H1 (cell line): ENCODE measurements around the gene KMT2E. TPM values are rescaled to one million over a fixed set of nuclear protein-coding genes. Genes with fewer than 3 reads are reported as not detected.

ENCODE experiments used
- CTCF ChIA-PET: fragments of 300-600 bp; sonication (Branson Sonifier 250); formaldehyde crosslinking; loops from one replicate; lab custom pipeline; 2021; ENCODE audit not compliant: partially characterized antibody; lab: Charles Lee
- POLR2A ChIA-PET: fragments of 300-600 bp; sonication (Branson Sonifier 250); formaldehyde crosslinking; loops from one replicate; lab custom pipeline; 2021; ENCODE audit warnings: inconsistent platforms; ENCODE audit not compliant: partially characterized antibody; lab: Charles Lee
- DNase-seq, 2 experiments: peaks; one replicate each; pipeline versions ENCODE4 v3.0.0 to v3.0.0-alpha.2; 2010 to 2022; ENCODE audit warnings: low spot score in 2 of 2, low read depth in 1 of 2, mixed read lengths in 1 of 2
- FAIRE-seq: peaks from 2 replicates; lab custom pipeline; 2011; peaks lifted over from hg19 to GRCh38; lab: Jason Lieb, UNC
- H2AFZ ChIP-seq: 2 replicates; pipeline ENCODE4 v1.8.1; 2012; ENCODE audit warnings: low read length, inconsistent platforms
- H2AK5ac ChIP-seq: 2 replicates; pipeline ENCODE4 v1.6.1; 2013; ENCODE audit warnings: low read depth, low read length
- H2BK120ac ChIP-seq: replicated peaks from 2 replicates; pipeline ENCODE3; 2013; ENCODE audit warnings: low read depth, low read length, inconsistent platforms
- H2BK12ac ChIP-seq: 2 replicates; pipeline ENCODE4 v1.6.1; 2013; ENCODE audit warnings: low read depth, low read length
- H2BK15ac ChIP-seq: 2 replicates; pipeline ENCODE4 v1.6.1; 2013; ENCODE audit warnings: low read length
- H2BK20ac ChIP-seq: 2 replicates; pipeline ENCODE4 v1.6.1; 2013; ENCODE audit warnings: low read length
- H2BK5ac ChIP-seq: 2 replicates; pipeline ENCODE4 v1.6.1; 2013; ENCODE audit warnings: low read depth, low read length
- H3K14ac ChIP-seq: 2 replicates; pipeline ENCODE4 v1.6.1; 2013; ENCODE audit warnings: inconsistent platforms; ENCODE audit not compliant: insufficient read length
- H3K18ac ChIP-seq: 2 replicates; pipeline ENCODE4 v1.6.1; 2013; ENCODE audit warnings: low read length; ENCODE audit errors: extremely low read depth
- H3K23ac ChIP-seq: 2 replicates; pipeline ENCODE4 v1.6.1; 2013; ENCODE audit warnings: inconsistent platforms; ENCODE audit not compliant: insufficient read length
- H3K23me2 ChIP-seq: 2 replicates; pipeline ENCODE4 v1.6.1; 2013; ENCODE audit warnings: low read depth, low read length
- H3K27ac ChIP-seq: 2 replicates; pipeline ENCODE4 v1.6.1; 2011; ENCODE audit warnings: low read depth, low read length, inconsistent platforms
- H3K27me3 ChIP-seq, 4 experiments: replicated peaks in 1 of 4; 1 replicate in 1 of 4; 2 replicates in 3 of 4; pipeline versions ENCODE4 v1.6.1 to v1.8.1; 2011 to 2013; ENCODE audit warnings: low read length in 3 of 4, mild to moderate bottlenecking in 3 of 4, inconsistent platforms in 2 of 4, mixed read lengths in 2 of 4, moderate library complexity in 1 of 4; ENCODE audit not compliant: control insufficient read depth in 3 of 4, insufficient read depth in 3 of 4; ENCODE audit errors: extremely low read depth in 1 of 4
- H3K36me3 ChIP-seq, 4 experiments: 2 replicates each; pipeline versions ENCODE4 v1.6.1 to v1.8.1; 2011 to 2013; ENCODE audit warnings: mild to moderate bottlenecking in 4 of 4, low read length in 3 of 4, moderate library complexity in 2 of 4, control low read depth in 1 of 4, inconsistent platforms in 1 of 4; ENCODE audit not compliant: insufficient read depth in 4 of 4, control insufficient read depth in 2 of 4
- H3K4ac ChIP-seq: replicated peaks from 2 replicates; pipeline ENCODE3; 2013; ENCODE audit warnings: low read length, low read depth, mixed read lengths, inconsistent platforms; ENCODE audit not compliant: insufficient read length
- H3K4me1 ChIP-seq, 4 experiments: replicated peaks in 1 of 4; 1 replicate in 1 of 4; 2 replicates in 3 of 4; pipeline versions ENCODE4 v1.6.1 to v1.8.1; 2011 to 2013; ENCODE audit warnings: low read length in 3 of 4, inconsistent platforms in 2 of 4, mixed read lengths in 1 of 4; ENCODE audit not compliant: insufficient read depth in 4 of 4, control insufficient read depth in 3 of 4
- H3K4me2 ChIP-seq, 2 experiments: 2 replicates each; pipeline versions ENCODE4 v1.6.1 to v1.8.1; 2011 to 2013; ENCODE audit warnings: low read depth in 2 of 2, low read length in 2 of 2, control low read depth in 1 of 2, inconsistent platforms in 1 of 2, mild to moderate bottlenecking in 1 of 2; ENCODE audit not compliant: insufficient read depth in 1 of 2
- H3K4me3 ChIP-seq, 4 experiments: fragments of 200-600, 300-600 bp in 1 of 4; sonication (generic), shearing (Covaris generic), sonication (Bioruptor Twin) in 1 of 4; 2 replicates each; pipeline versions ENCODE4 v1.5.1 to v1.8.1; 2011 to 2016; ENCODE audit warnings: low read length in 4 of 4, low read depth in 3 of 4, control low read depth in 2 of 4, inconsistent platforms in 2 of 4, mild to moderate bottlenecking in 2 of 4, mixed read lengths in 1 of 4, moderate library complexity in 1 of 4; ENCODE audit not compliant: insufficient read depth in 2 of 4; ENCODE audit errors: extremely low read depth in 1 of 4
- H3K56ac ChIP-seq: replicated peaks from 2 replicates; pipeline ENCODE3; 2013; ENCODE audit warnings: low read depth, mild to moderate bottlenecking, mixed read lengths, low read length, inconsistent platforms; ENCODE audit not compliant: insufficient read length
- H3K79me1 ChIP-seq: 2 replicates; pipeline ENCODE4 v1.6.1; 2013; ENCODE audit warnings: low read depth, low read length, control low read depth
- H3K79me2 ChIP-seq, 2 experiments: 2 replicates each; pipeline versions ENCODE4 v1.6.1 to v1.8.1; 2012 to 2013; ENCODE audit warnings: low read length in 2 of 2, mild to moderate bottlenecking in 2 of 2, inconsistent platforms in 1 of 2; ENCODE audit not compliant: insufficient read depth in 2 of 2, control insufficient read depth in 1 of 2
- H3K9ac ChIP-seq, 4 experiments: replicated peaks in 1 of 4; 1 replicate in 1 of 4; 2 replicates in 3 of 4; pipeline versions ENCODE4 v1.6.1 to v1.8.1; 2011 to 2013; ENCODE audit warnings: low read depth in 3 of 4, low read length in 3 of 4, control low read depth in 2 of 4, mild to moderate bottlenecking in 2 of 4, moderate library complexity in 2 of 4, inconsistent platforms in 1 of 4; ENCODE audit errors: extremely low read depth in 1 of 4
- H3K9me3 ChIP-seq, 2 experiments: 2 replicates each; pipeline versions ENCODE4 v1.6.1 to v1.8.1; 2012 to 2013; ENCODE audit warnings: mild to moderate bottlenecking in 2 of 2, moderate library complexity in 2 of 2, control low read depth in 1 of 2, inconsistent platforms in 1 of 2, low read depth in 1 of 2, low read length in 1 of 2, mixed read lengths in 1 of 2; ENCODE audit not compliant: insufficient read depth in 2 of 2
- H4K20me1 ChIP-seq, 2 experiments: replicated peaks in 1 of 2; 2 replicates each; pipeline versions ENCODE3 to v1.8.1; 2011 to 2013; ENCODE audit warnings: inconsistent platforms in 2 of 2, low read length in 2 of 2, mild to moderate bottlenecking in 1 of 2; ENCODE audit not compliant: insufficient read depth in 2 of 2, control insufficient read depth in 1 of 2
- H4K5ac ChIP-seq: 2 replicates; pipeline ENCODE4 v1.6.1; 2013; ENCODE audit warnings: low read length, low read depth, mixed read lengths, inconsistent platforms; ENCODE audit not compliant: insufficient read length
- H4K8ac ChIP-seq: 2 replicates; pipeline ENCODE4 v1.8.0; 2013; ENCODE audit warnings: mild to moderate bottlenecking, moderate library complexity, low read length, inconsistent platforms; ENCODE audit not compliant: insufficient read depth; ENCODE audit errors: extremely low read depth
- H4K91ac ChIP-seq: replicated peaks from 2 replicates; pipeline ENCODE3; 2013; ENCODE audit warnings: low read length, mixed read lengths, inconsistent platforms; ENCODE audit not compliant: insufficient read length
- BCL11A ChIP-seq, 2 experiments: IDR thresholded peaks; one replicate each; pipeline ENCODE4 v1.6.1; 2011; ENCODE audit warnings: low read depth in 2 of 2, low read length in 2 of 2, mild to moderate bottlenecking in 2 of 2
- CBX5 ChIP-seq: fragments of 300-800, 300-1000 bp; sonication (generic); IDR thresholded peaks from 2 replicates; pipeline ENCODE4 v1.7.1; 2016; ENCODE audit warnings: antibody characterized with exemption, low read length, low read depth
- CTBP2 ChIP-seq: IDR thresholded peaks from 2 replicates; pipeline ENCODE4 v1.7.0; 2011; ENCODE audit warnings: borderline replicate concordance, mild to moderate bottlenecking, moderate library complexity, mixed read lengths, low read length; ENCODE audit not compliant: insufficient read depth, insufficient read length
- EGR1 ChIP-seq: IDR thresholded peaks from 2 replicates; pipeline ENCODE4 v1.6.1; 2011; ENCODE audit warnings: low read depth, low read length, borderline replicate concordance
- GTF2F1 ChIP-seq: IDR thresholded peaks from 2 replicates; pipeline ENCODE4 v1.6.1; 2012; ENCODE audit warnings: low read depth, low read length, improper control_type of control experiment, borderline replicate concordance
- JUN ChIP-seq: IDR thresholded peaks from 2 replicates; pipeline ENCODE4 v1.6.1; 2011; ENCODE audit warnings: low read depth, mild to moderate bottlenecking, improper control_type of control experiment, low read length
- MAFK ChIP-seq: IDR thresholded peaks from 2 replicates; pipeline ENCODE4 v1.6.1; 2012; ENCODE audit warnings: low read depth, mild to moderate bottlenecking, improper control_type of control experiment, low read length
- RAD21 ChIP-seq, 2 experiments: IDR thresholded peaks in 1 of 2; conservative IDR thresholded peaks in 1 of 2; 2 replicates each; pipeline ENCODE4 v1.6.1; 2011; ENCODE audit warnings: low read depth in 2 of 2, low read length in 2 of 2, improper control_type of control experiment in 1 of 2, inconsistent platforms in 1 of 2, mild to moderate bottlenecking in 1 of 2, moderate library complexity in 1 of 2
- RNF2 ChIP-seq: fragments of 200-900, 300-1000 bp; sonication (generic); IDR thresholded peaks from 2 replicates; pipeline ENCODE4 v1.7.1; 2016; ENCODE audit warnings: borderline replicate concordance, low read depth, mild to moderate bottlenecking, antibody characterized with exemption, low read length; ENCODE audit not compliant: poor library complexity, severe bottlenecking; ENCODE audit errors: missing control alignments
- RXRA ChIP-seq: IDR thresholded peaks from 2 replicates; pipeline ENCODE4 v1.6.1; 2011; ENCODE audit warnings: low read depth, mild to moderate bottlenecking, low read length, moderate library complexity; ENCODE audit not compliant: insufficient read depth
- SAP30 ChIP-seq: fragments of 300-600 bp; sonication (generic); IDR thresholded peaks from 2 replicates; pipeline ENCODE4 v1.7.1; 2012; ENCODE audit warnings: low read length, moderate library complexity, mild to moderate bottlenecking, inconsistent platforms; ENCODE audit not compliant: insufficient read depth, insufficient replicate concordance
- TAF7 ChIP-seq: optimal IDR thresholded peaks from 2 replicates; pipeline ENCODE3; 2011; ENCODE audit warnings: low read depth, mild to moderate bottlenecking, inconsistent platforms, low read length, moderate library complexity, borderline replicate concordance
- WGBS, 2 experiments: shearing (Covaris generic) in 1 of 2; methylation state at CpG; one replicate each; pipeline versions ENCODE4 v1.1.6 to v1.1.7; 2013 to 2015; ENCODE audit warnings: low lambda C conversion rate in 2 of 2, mixed read lengths in 2 of 2, inconsistent platforms in 1 of 2, low coverage in 1 of 2, missing lambda C conversion rate in 1 of 2; ENCODE audit not compliant: insufficient replicate concordance in 2 of 2, insufficient coverage in 1 of 2, insufficient read length in 1 of 2; ENCODE audit errors: extremely low coverage in 1 of 2, missing lambda C conversion rate in 1 of 2; 5-methylcytosine and 5-hydroxymethylcytosine counted together
- polyA plus RNA-seq, 7 experiments: library from polyadenylated mRNA; depleted of rRNA in 3 of 7; stranded (reverse) in 5 of 7; unstranded in 2 of 7; fragments of >200 nt in 5 of 7; fragments of 200-250 nt in 2 of 7; gene quantifications; 1 replicate in 5 of 7; 2 replicates in 1 of 7; 4 replicates in 1 of 7; pipeline versions ENCODE4 v1.2.1 to v1.2.3, GENCODE V29; 2011 to 2013; ENCODE audit warnings: missing spikeins in 2 of 7, mixed read lengths in 2 of 7
- total RNA-seq: library from RNA; stranded (reverse); fragmentation: NEBNext Ultra II Directional; extraction: Animal tissue kit (Norgen Biotek cat#: 25700); gene quantifications from 2 replicates; pipeline ENCODE4 v1.2.1, GENCODE V29; 2021

The KMT2E gene
- total and polyA plus RNA-seq, 2 of the 8 experiments (the other 6 are each of a cell fraction or from before 2014, with no cell fraction given) = 10.9 to 45.0 TPM

GRCh38 chr7:105087981-105088380 is 74.0 kb downstream of the KMT2E start:
- no peak for FAIRE-seq
- peaks cover 4 to 62% (median 18%) of the 10 kb centered on the region in 4 experiments; a peak in 5 of 8 replicates for H3K36me3 ChIP-seq
- TF ChIP-seq BCL11A (IDR thresholded peaks at IDR 0.05; ENCODE audit: low read depth in 2 of 2, low read length in 2 of 2) (no peak), EGR1 (no peak), CBX5 (no peak), MAFK (no peak), RAD21 (IDR thresholded peaks at IDR 0.05 in 1 of 2, conservative IDR thresholded peaks at IDR 0.05 in 1 of 2; ENCODE audit: low read depth in 2 of 2, low read length in 2 of 2) (no peak), CTBP2 (no peak), SAP30 (no peak), RNF2 (no peak), RXRA (no peak), JUN (no peak), TAF7 (no peak), GTF2F1 (no peak)

More at GRCh38 chr7:105087981-105088380, 74.0 kb downstream of the KMT2E start:
- POLR2A ChIA-PET = interaction anchor here (0.7 kb wide), 1 partner anchor 142 kb away, joined by 4 read pairs; no protein-coding TSS in a partner anchor
- no peak overlapping the region for H3K27ac ChIP-seq
- CTCF ChIA-PET = no interaction called here
- H3K23ac ChIP-seq = no peak overlapping the region
- H2BK12ac ChIP-seq = no peak overlapping the region
- no peak overlapping the region for H3K14ac ChIP-seq
- H3K4ac ChIP-seq = no peak overlapping the region
- H2BK5ac ChIP-seq = no peak overlapping the region
- no peaks in the 10 kb centered on the region for H3K23me2 ChIP-seq
- H2BK20ac ChIP-seq = no peak overlapping the region
- H3K4me1 ChIP-seq = no peaks in the 10 kb centered on the region
- H2AFZ ChIP-seq = no peak overlapping the region
- H2BK120ac ChIP-seq = no peak overlapping the region
- H3K79me1 ChIP-seq = no peaks in the 10 kb centered on the region; the same call in 1 of the 2 replicates
- no peak overlapping the region for H3K4me3 ChIP-seq
- no peak overlapping the region for H2BK15ac ChIP-seq
- no peak overlapping the region for H2AK5ac ChIP-seq
- H4K8ac ChIP-seq = no peak overlapping the region
- 92% methylated on average over 6 of the region's 6 CpGs; no CpG with 5 or more reads in 1 of the 2 experiments for WGBS, 2 experiments
- no peak overlapping the region for H3K4me2 ChIP-seq
- peaks cover 0 to 3% of the 10 kb centered on the region in 2 experiments for H4K20me1 ChIP-seq
- no peak overlapping the region for H4K5ac ChIP-seq
- DNase-seq = no peak
- H3K27me3 ChIP-seq = no peaks in the 10 kb centered on the region
- H3K56ac ChIP-seq = no peak overlapping the region
- no peak overlapping the region for H3K9ac ChIP-seq
- no peaks in the 10 kb centered on the region; a peak in 1 of 4 replicates for H3K79me2 ChIP-seq
- no peak overlapping the region for H3K18ac ChIP-seq
- no peak overlapping the region for H4K91ac ChIP-seq
- no peaks in the 10 kb centered on the region for H3K9me3 ChIP-seq
